Neural cell (in vitro differentiated cells): ENCODE results near the gene MAP3K20. TPM values are rescaled to one million over a fixed set of nuclear protein-coding genes. Genes with fewer than 3 reads are reported as not detected.

ENCODE experiments used
- H2AFZ ChIP-seq: fragments of 200-600, 300-800 bp; sonication (generic), shearing (Covaris generic); 2 replicates; pipeline ENCODE4 v1.6.0; 2014; ENCODE audit warnings: low read depth, mild to moderate bottlenecking, antibody characterized with exemption, low read length, moderate library complexity
- H3F3A ChIP-seq: fragments of 200-600 bp; shearing (Covaris generic); 2 replicates; pipeline ENCODE4 v1.6.1; 2016; ENCODE audit warnings: mild to moderate bottlenecking, moderate library complexity, mixed read lengths, antibody characterized with exemption, low read length; ENCODE audit not compliant: insufficient read depth, poor library complexity, severe bottlenecking
- H3K27ac ChIP-seq: fragments of 200-600, 300-800 bp; sonication (generic), shearing (Covaris generic); 2 replicates; pipeline ENCODE4 v1.5.1; 2014; ENCODE audit warnings: mild to moderate bottlenecking, low read length, moderate library complexity
- H3K27me3 ChIP-seq: fragments of 300-800, 200-600 bp; sonication (generic), shearing (Covaris generic); 2 replicates; pipeline ENCODE4 v1.6.0; 2014; ENCODE audit warnings: mild to moderate bottlenecking, low read depth, low read length, moderate library complexity; ENCODE audit not compliant: insufficient read depth
- H3K36me3 ChIP-seq: fragments of 300-800, 200-600 bp; sonication (generic), shearing (Covaris generic); 2 replicates; pipeline ENCODE4 v1.5.1; 2014; ENCODE audit warnings: mild to moderate bottlenecking, antibody characterized with exemption, low read length, moderate library complexity; ENCODE audit not compliant: insufficient read depth
- H3K4me2 ChIP-seq: fragments of 300-800, 200-600 bp; sonication (generic), shearing (Covaris generic); 2 replicates; pipeline ENCODE4 v1.6.0; 2014; ENCODE audit warnings: mild to moderate bottlenecking, low read length
- H3K4me3 ChIP-seq: fragments of 300-800, 200-600 bp; sonication (generic), shearing (Covaris generic); 2 replicates; pipeline ENCODE4 v1.5.1; 2014; ENCODE audit warnings: mild to moderate bottlenecking, low read length, moderate library complexity
- H3K79me2 ChIP-seq: fragments of 200-600 bp; shearing (Covaris generic); replicated peaks from 2 replicates; pipeline ENCODE4 v1.6.0; 2014; ENCODE audit warnings: mild to moderate bottlenecking, low read length, moderate library complexity; ENCODE audit not compliant: insufficient read depth
- H3K9ac ChIP-seq: fragments of 300-800, 200-600 bp; sonication (generic), shearing (Covaris generic); 2 replicates; pipeline ENCODE4 v1.6.1; 2016; ENCODE audit warnings: mild to moderate bottlenecking, low read length, mixed read lengths
- H3K9me2 ChIP-seq: fragments of 200-600 bp; shearing (Covaris generic); 2 replicates; pipeline ENCODE4 v1.6.1; 2016; ENCODE audit warnings: mild to moderate bottlenecking, low read length, mixed read lengths; ENCODE audit not compliant: insufficient read depth
- H3K9me3 ChIP-seq: fragments of 200-600, 300-800 bp; sonication (generic), shearing (Covaris generic); 2 replicates; pipeline ENCODE4 v1.6.1; 2016; ENCODE audit warnings: mild to moderate bottlenecking, mixed run types, low read length, moderate library complexity, mixed read lengths
- H4K20me1 ChIP-seq: fragments of 200-600 bp; shearing (Covaris generic); 2 replicates; pipeline ENCODE4 v1.6.1; 2016; ENCODE audit warnings: mild to moderate bottlenecking, mixed run types; ENCODE audit not compliant: insufficient read depth
- EP300 ChIP-seq: fragments of 450-650 bp; conservative IDR thresholded peaks from 2 replicates; pipeline ENCODE4 v1.6.1; 2014; ENCODE audit warnings: antibody characterized with exemption, mild to moderate bottlenecking, moderate library complexity; ENCODE audit not compliant: poor library complexity, severe bottlenecking
- EZH2 ChIP-seq: fragments of 200-600, 300-800 bp; shearing (Covaris generic), sonication (generic); IDR thresholded peaks from 2 replicates; pipeline ENCODE4 v1.6.1; 2014; ENCODE audit warnings: antibody characterized with exemption, low read length, borderline replicate concordance, mild to moderate bottlenecking; ENCODE audit not compliant: insufficient read depth, poor library complexity, severe bottlenecking
- MXI1 ChIP-seq: fragments of 450-650 bp; conservative IDR thresholded peaks from 2 replicates; pipeline ENCODE4 v1.6.1; 2014; ENCODE audit warnings: antibody characterized with exemption, mild to moderate bottlenecking; ENCODE audit not compliant: poor library complexity, severe bottlenecking
- POLR2AphosphoS5 ChIP-seq: IDR thresholded peaks from 2 replicates; pipeline ENCODE4 v1.6.1; 2012
- RAD21 ChIP-seq: fragments of 450-650 bp; conservative IDR thresholded peaks from 2 replicates; pipeline ENCODE4 v1.6.1; 2014; ENCODE audit warnings: antibody characterized with exemption, mild to moderate bottlenecking, moderate library complexity
- SMC3 ChIP-seq: fragments of 450-650 bp; conservative IDR thresholded peaks from 2 replicates; pipeline ENCODE4 v1.6.1; 2014; ENCODE audit warnings: antibody characterized with exemption, mild to moderate bottlenecking, moderate library complexity; ENCODE audit not compliant: poor library complexity
- TAF1 ChIP-seq: IDR thresholded peaks from 2 replicates; pipeline ENCODE4 v1.6.1; 2012; ENCODE audit warnings: low read depth
- polyA plus RNA-seq: library from polyadenylated mRNA; depleted of rRNA; stranded (reverse); fragments of >200 nt; gene quantifications from 2 replicates; pipeline ENCODE4 v1.2.3, GENCODE V29; 2014
- TF ChIP-seq, protein P1 (sequence below): IDR thresholded peaks from 2 replicates; pipeline ENCODE4 v1.6.1; 2012; ENCODE audit warnings: borderline replicate concordance
- TF ChIP-seq, protein P2 (sequence below): fragments of 450-650 bp; IDR thresholded peaks from 2 replicates; pipeline ENCODE4 v1.5.1; 2014; ENCODE audit warnings: antibody characterized with exemption, mild to moderate bottlenecking, moderate library complexity; ENCODE audit not compliant: poor library complexity, severe bottlenecking

Gene MAP3K20
- polyA plus RNA-seq, 1 donor from 2014 or later, result 0.48 TPM

DNA sequence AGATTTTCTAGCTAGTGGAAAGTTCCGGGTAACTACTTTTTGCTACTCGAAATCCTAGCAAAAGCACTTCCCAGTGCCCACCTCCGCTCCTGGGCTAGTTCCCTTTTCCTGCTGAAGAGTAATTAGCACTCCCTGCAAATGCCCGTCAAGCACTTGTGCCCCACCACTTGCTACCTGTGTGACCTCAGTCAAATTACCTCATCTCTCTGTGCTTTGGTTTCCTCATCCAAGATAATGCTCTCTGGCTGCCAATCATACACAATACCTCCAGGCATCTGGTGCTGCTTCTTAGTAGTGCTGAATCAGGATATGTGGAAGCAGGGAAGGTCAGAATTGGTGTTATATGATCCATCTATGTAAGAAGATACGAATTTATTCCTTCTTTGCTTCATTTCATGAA, 176.9 kb downstream of the MAP3K20 start:
- Histone ChIP-seq H3K9me3 (no peaks in the 10 kb centered on the region), H3K27me3 (peaks cover 64% of the 10 kb centered on the region), H3K36me3 (no peaks in the 10 kb centered on the region), H4K20me1 (no peaks in the 10 kb centered on the region), H3K27ac (no peak overlapping the region), H3K4me3 (no peak overlapping the region), H3K9me2 (no peaks in the 10 kb centered on the region), H3F3A (no peaks in the 10 kb centered on the region), H2AFZ (no peak overlapping the region), H3K4me2 (no peak overlapping the region), H3K79me2 (no peaks in the 10 kb centered on the region), H3K9ac (no peak overlapping the region)
- TF ChIP-seq TAF1, result no peak
- TF ChIP-seq POLR2AphosphoS5, result no peak
- TF ChIP-seq, protein P1, sequence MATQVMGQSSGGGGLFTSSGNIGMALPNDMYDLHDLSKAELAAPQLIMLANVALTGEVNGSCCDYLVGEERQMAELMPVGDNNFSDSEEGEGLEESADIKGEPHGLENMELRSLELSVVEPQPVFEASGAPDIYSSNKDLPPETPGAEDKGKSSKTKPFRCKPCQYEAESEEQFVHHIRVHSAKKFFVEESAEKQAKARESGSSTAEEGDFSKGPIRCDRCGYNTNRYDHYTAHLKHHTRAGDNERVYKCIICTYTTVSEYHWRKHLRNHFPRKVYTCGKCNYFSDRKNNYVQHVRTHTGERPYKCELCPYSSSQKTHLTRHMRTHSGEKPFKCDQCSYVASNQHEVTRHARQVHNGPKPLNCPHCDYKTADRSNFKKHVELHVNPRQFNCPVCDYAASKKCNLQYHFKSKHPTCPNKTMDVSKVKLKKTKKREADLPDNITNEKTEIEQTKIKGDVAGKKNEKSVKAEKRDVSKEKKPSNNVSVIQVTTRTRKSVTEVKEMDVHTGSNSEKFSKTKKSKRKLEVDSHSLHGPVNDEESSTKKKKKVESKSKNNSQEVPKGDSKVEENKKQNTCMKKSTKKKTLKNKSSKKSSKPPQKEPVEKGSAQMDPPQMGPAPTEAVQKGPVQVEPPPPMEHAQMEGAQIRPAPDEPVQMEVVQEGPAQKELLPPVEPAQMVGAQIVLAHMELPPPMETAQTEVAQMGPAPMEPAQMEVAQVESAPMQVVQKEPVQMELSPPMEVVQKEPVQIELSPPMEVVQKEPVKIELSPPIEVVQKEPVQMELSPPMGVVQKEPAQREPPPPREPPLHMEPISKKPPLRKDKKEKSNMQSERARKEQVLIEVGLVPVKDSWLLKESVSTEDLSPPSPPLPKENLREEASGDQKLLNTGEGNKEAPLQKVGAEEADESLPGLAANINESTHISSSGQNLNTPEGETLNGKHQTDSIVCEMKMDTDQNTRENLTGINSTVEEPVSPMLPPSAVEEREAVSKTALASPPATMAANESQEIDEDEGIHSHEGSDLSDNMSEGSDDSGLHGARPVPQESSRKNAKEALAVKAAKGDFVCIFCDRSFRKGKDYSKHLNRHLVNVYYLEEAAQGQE, result no peak
- no peak for TF ChIP-seq RAD21
- no peak for TF ChIP-seq SMC3

DNA sequence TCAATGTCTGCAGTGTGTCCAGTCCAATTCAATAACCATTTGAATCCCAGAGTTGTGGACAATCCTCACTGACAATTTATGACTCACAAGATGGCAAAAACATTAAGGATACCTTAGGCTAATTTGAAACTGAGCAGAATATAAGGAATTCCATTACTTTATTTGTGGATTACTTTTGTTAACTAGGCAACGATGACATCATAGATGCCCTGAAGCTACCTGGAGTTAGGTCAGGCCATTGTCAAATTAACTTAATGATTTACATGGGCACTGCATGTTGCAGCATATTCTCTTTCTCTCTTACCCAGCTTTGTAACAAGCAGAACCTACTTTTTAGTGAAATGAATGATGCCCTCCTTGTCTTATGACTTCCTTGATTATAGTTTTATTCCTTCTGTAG, 179.0 kb downstream of the MAP3K20 start:
- no peaks in the 10 kb centered on the region for H3K79me2 ChIP-seq
- no peaks in the 10 kb centered on the region for H3K9me2 ChIP-seq
- H3K9ac ChIP-seq, result no peak overlapping the region
- no peaks in the 10 kb centered on the region for H3F3A ChIP-seq
- no peak overlapping the region for H3K4me3 ChIP-seq
- TF ChIP-seq, protein P1, result no peak
- no peak for TF ChIP-seq POLR2AphosphoS5
- no peak for TF ChIP-seq EP300
- TF ChIP-seq RAD21, result no peak
- TF ChIP-seq EZH2, result no peak
- TF ChIP-seq MXI1, result no peak
- TF ChIP-seq, protein P2, sequence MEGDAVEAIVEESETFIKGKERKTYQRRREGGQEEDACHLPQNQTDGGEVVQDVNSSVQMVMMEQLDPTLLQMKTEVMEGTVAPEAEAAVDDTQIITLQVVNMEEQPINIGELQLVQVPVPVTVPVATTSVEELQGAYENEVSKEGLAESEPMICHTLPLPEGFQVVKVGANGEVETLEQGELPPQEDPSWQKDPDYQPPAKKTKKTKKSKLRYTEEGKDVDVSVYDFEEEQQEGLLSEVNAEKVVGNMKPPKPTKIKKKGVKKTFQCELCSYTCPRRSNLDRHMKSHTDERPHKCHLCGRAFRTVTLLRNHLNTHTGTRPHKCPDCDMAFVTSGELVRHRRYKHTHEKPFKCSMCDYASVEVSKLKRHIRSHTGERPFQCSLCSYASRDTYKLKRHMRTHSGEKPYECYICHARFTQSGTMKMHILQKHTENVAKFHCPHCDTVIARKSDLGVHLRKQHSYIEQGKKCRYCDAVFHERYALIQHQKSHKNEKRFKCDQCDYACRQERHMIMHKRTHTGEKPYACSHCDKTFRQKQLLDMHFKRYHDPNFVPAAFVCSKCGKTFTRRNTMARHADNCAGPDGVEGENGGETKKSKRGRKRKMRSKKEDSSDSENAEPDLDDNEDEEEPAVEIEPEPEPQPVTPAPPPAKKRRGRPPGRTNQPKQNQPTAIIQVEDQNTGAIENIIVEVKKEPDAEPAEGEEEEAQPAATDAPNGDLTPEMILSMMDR, result no peak
- TF ChIP-seq SMC3, result no peak
- no peaks in the 10 kb centered on the region for H3K9me3 ChIP-seq
- H2AFZ ChIP-seq, result no peak overlapping the region
- no peak overlapping the region for H3K4me2 ChIP-seq
- H3K36me3 ChIP-seq, result no peaks in the 10 kb centered on the region
- H3K27me3 ChIP-seq, result peaks cover 58% of the 10 kb centered on the region
- no peaks in the 10 kb centered on the region for H4K20me1 ChIP-seq
- H3K27ac ChIP-seq, result no peak overlapping the region
